ENCODE data around the gene BCAS1. TPM values are rescaled to one million over a fixed set of nuclear protein-coding genes. Genes with fewer than 3 reads are reported as not detected.

Gene BCAS1
- total RNA-seq, 1 donor: not detected

GRCh38 chr20:54108817-54109216 is 38.4 kb upstream of the BCAS1 start:
- Histone ChIP-seq H3K9me3 (ENCODE audit: low read depth, low read length) (no peaks in the 10 kb centered on the region), H3K36me3 (ENCODE audit: insufficient read depth, low read length) (no peaks in the 10 kb centered on the region), H3K27me3 (ENCODE audit: insufficient read depth, low read length) (no peaks in the 10 kb centered on the region), H3K79me2 (ENCODE audit: insufficient read depth, low read length) (no peaks in the 10 kb centered on the region), H3K4me2 (ENCODE audit: insufficient read depth, low read length) (no peak overlapping the region), H2AFZ (ENCODE audit: low read length) (no peak overlapping the region), H3K4me1 (ENCODE audit: insufficient read depth, low read length) (peaks cover 5% of the 10 kb centered on the region), H3K4me3 (ENCODE audit: insufficient read depth, low read length) (no peak overlapping the region), H3K27ac (ENCODE audit: low read depth, low read length) (no peak overlapping the region), H4K20me1 (ENCODE audit: insufficient read depth, low read length) (no peaks in the 10 kb centered on the region)
- no peak for DNase-seq (ENCODE audit: insufficient read length, low spot score, missing footprints)
- TF ChIP-seq CTCF (IDR thresholded peaks at IDR 0.05; ENCODE audit: extremely low read depth, low read depth, low read length): no peak

GRCh38 chr20:54108326-54108642 is 37.9 kb upstream of the BCAS1 start:
- H3K9me3 ChIP-seq (ENCODE audit: low read depth, low read length): no peaks in the 10 kb centered on the region
- TF ChIP-seq CTCF (IDR thresholded peaks at IDR 0.05; ENCODE audit: extremely low read depth, low read depth, low read length): no peak
- no peaks in the 10 kb centered on the region for H3K27me3 ChIP-seq (ENCODE audit: insufficient read depth, low read length)
- no peak overlapping the region for H3K4me3 ChIP-seq (ENCODE audit: insufficient read depth, low read length)
- H2AFZ ChIP-seq (ENCODE audit: low read length): no peak overlapping the region
- DNase-seq (ENCODE audit: insufficient read length, low spot score, missing footprints): no peak
- H3K27ac ChIP-seq (ENCODE audit: low read depth, low read length): no peak overlapping the region
- H4K20me1 ChIP-seq (ENCODE audit: insufficient read depth, low read length): no peaks in the 10 kb centered on the region
- no peak overlapping the region for H3K4me2 ChIP-seq (ENCODE audit: insufficient read depth, low read length)
- peaks cover 6% of the 10 kb centered on the region for H3K4me1 ChIP-seq (ENCODE audit: insufficient read depth, low read length)
- no peaks in the 10 kb centered on the region for H3K79me2 ChIP-seq (ENCODE audit: insufficient read depth, low read length)
- no peaks in the 10 kb centered on the region for H3K36me3 ChIP-seq (ENCODE audit: insufficient read depth, low read length)

- no peak for TF ChIP-seq CTCF (IDR thresholded peaks at IDR 0.05; ENCODE audit: extremely low read depth, low read depth, low read length)
- no peak overlapping the region for H3K4me3 ChIP-seq (ENCODE audit: insufficient read depth, low read length)
- H3K27me3 ChIP-seq (ENCODE audit: insufficient read depth, low read length): no peaks in the 10 kb centered on the region
- H3K79me2 ChIP-seq (ENCODE audit: insufficient read depth, low read length): no peaks in the 10 kb centered on the region
- H3K9me3 ChIP-seq (ENCODE audit: low read depth, low read length): no peaks in the 10 kb centered on the region
- peaks cover 8% of the 10 kb centered on the region for H3K4me1 ChIP-seq (ENCODE audit: insufficient read depth, low read length)
- no peaks in the 10 kb centered on the region for H3K36me3 ChIP-seq (ENCODE audit: insufficient read depth, low read length)
- no peak for DNase-seq (ENCODE audit: insufficient read length, low spot score, missing footprints)
- H3K27ac ChIP-seq (ENCODE audit: low read depth, low read length): no peak overlapping the region
- no peak overlapping the region for H2AFZ ChIP-seq (ENCODE audit: low read length)
- no peak overlapping the region for H3K4me2 ChIP-seq (ENCODE audit: insufficient read depth, low read length)
- no peaks in the 10 kb centered on the region for H4K20me1 ChIP-seq (ENCODE audit: insufficient read depth, low read length)
Measured at GRCh38 chr20:54107600-54108325, 37.4 kb upstream of the BCAS1 start.

- Histone ChIP-seq H3K9me3 (ENCODE audit: low read depth, low read length) (no peaks in the 10 kb centered on the region), H3K27ac (ENCODE audit: low read depth, low read length) (no peak overlapping the region), H3K4me2 (ENCODE audit: insufficient read depth, low read length) (no peak overlapping the region), H4K20me1 (ENCODE audit: insufficient read depth, low read length) (no peaks in the 10 kb centered on the region), H2AFZ (ENCODE audit: low read length) (no peak overlapping the region), H3K36me3 (ENCODE audit: insufficient read depth, low read length) (no peaks in the 10 kb centered on the region), H3K79me2 (ENCODE audit: insufficient read depth, low read length) (no peaks in the 10 kb centered on the region), H3K27me3 (ENCODE audit: insufficient read depth, low read length) (no peaks in the 10 kb centered on the region), H3K4me1 (ENCODE audit: insufficient read depth, low read length) (peaks cover 8% of the 10 kb centered on the region), H3K4me3 (ENCODE audit: insufficient read depth, low read length) (no peak overlapping the region)
- peak; percentile 11 for DNase-seq (ENCODE audit: insufficient read length, low spot score, missing footprints)
- no peak for TF ChIP-seq CTCF (IDR thresholded peaks at IDR 0.05; ENCODE audit: extremely low read depth, low read depth, low read length)
Measured at GRCh38 chr20:54107181-54107580, 36.8 kb upstream of the BCAS1 start.

Data from osteoblast (primary cell).